ENCODE measurements around the gene H6PD. TPM values are rescaled to one million over a fixed set of nuclear protein-coding genes. Genes with fewer than 3 reads are reported as not detected.

Gene H6PD
- total and polyA plus RNA-seq, 9 of the 15 experiments (the other 6 are each of a cell fraction or from before 2014, with no cell fraction given): 0.04 to 2.5 (median 0.95) TPM

DNA sequence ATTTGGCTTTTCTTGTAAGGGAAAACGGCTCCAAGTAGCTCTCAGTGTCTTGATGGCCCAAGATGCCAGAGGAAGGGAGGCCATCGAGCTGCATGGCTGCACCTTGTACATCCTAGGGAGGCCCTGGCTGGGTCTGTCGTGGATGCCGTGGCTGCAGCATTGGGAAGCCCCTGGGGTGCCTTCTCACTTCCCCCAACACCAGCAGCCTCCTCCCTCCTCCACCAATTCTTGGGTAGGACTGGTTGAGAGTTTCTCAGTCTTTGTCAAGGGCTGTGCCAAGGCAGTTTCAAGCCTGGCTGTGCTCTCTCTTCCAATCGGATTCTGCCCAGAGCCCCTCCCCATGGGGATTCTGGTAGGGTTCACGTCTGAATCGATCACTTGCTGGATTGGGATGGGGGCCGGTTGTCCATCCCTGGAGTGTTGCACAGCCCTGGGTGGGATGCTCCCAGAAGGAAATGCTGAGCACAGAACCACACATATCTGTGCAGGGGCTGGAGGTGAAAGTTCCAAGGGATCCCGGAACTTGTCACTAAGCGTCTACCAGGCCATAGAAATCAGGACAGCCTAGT lies 44.1 kb downstream of the H6PD start (continued):
- no peak for TF ChIP-seq ZKSCAN8 (CRISPR knock-in tag; IDR thresholded peaks at IDR 0.05)

DNA sequence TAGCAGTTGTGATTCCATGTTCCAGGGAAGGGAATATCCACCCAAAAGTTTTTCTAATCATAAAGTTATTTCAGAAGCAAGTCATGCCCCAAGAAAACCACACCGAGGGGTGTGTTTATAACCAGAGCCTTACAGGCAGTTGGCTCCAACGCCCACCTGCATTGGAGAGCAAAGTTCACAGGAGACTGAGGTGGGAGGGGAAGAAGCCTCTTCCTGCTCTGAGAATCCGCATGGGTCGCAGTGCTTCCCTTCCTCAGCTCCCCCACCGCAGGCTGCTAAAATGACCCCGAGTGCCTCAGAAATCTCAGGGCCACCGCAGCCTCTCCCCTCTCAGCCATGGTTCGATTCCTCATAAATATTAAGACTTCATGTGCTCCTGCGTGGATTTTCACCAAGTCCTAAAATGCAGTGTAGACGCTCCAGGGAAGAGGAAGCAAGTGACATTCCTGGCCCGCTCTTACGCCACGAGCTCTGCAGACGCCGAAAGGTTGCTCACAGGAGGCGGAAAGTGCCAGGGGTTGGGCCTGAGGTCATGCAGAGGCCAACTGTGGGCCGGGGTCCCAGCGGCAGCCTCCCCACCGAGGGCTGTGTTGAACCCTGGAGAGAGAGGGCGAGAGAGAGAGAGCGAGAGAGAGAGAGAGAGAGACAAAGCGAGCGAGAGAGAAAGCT lies 44.7 kb downstream of the H6PD start:
- CTCF ChIA-PET (ENCODE audit: low intra/inter-chr PET ratio): no interaction called here
- Histone ChIP-seq H3K9me3 (replicated peaks; ENCODE audit: control insufficient read depth, insufficient read depth, low read depth, low read length) (no peaks in the 10 kb centered on the region), H3K4me1 (replicated peaks in 1 of 2; ENCODE audit: control insufficient read depth in 2 of 2, insufficient read depth in 2 of 2, low read length in 2 of 2) (peaks cover 4 to 19% of the 10 kb centered on the region in 2 experiments; a peak in 3 of 5 replicates), H4K20me1 (replicated peaks; ENCODE audit: control insufficient read depth, insufficient read depth, low read length) (peaks cover 12% of the 10 kb centered on the region; the same call in 1 of the 2 replicates), H3K9me1 (ENCODE audit: control insufficient read depth, insufficient read depth, low read length) (no peaks in the 10 kb centered on the region), H2AFZ (ENCODE audit: low read depth, low read length) (no peak overlapping the region), H3K4me2 (ENCODE audit: insufficient read depth, low read length) (no peak overlapping the region), H3K9ac (ENCODE audit: insufficient read depth in 1 of 2, low read depth in 2 of 2, low read length in 2 of 2) (no peak overlapping the region), H3K4me3 (no peak overlapping the region), H3K36me3 (ENCODE audit: control insufficient read depth, insufficient read depth, low read length) (no peaks in the 10 kb centered on the region), H3K27me3 (ENCODE audit: control insufficient read depth in 2 of 2, insufficient read depth in 2 of 2, low read length in 2 of 2) (peaks cover 19 to 61% of the 10 kb centered on the region in 2 experiments), H3K27ac (ENCODE audit: extremely low read depth, low read depth, low read length) (no peak overlapping the region), H3K79me2 (ENCODE audit: control insufficient read depth, insufficient read depth, low read length) (no peaks in the 10 kb centered on the region)
- POLR2A ChIA-PET: interaction anchor here (0.7 to 2.4 kb wide), 3 partner anchors 9 to 212 kb away, joined by 3 to 7 read pairs (median 3); no protein-coding TSS in a partner anchor
- DNase-seq (ENCODE audit: extremely low read depth in 1 of 4, low spot score in 3 of 4): no peak
- WGBS (ENCODE audit: insufficient coverage, low coverage, missing lambda C conversion rate): 24% methylated on average over 21 of the region's 23 CpGs
- peak; percentile 33; the same call in 1 of the 2 replicates for TF ChIP-seq EGR1 (conservative IDR thresholded peaks at IDR 0.05)
- no peak for TF ChIP-seq JUND (IDR thresholded peaks at IDR 0.05; ENCODE audit: borderline replicate concordance, low read depth, low read length)
- TF ChIP-seq JUND (tag; IDR thresholded peaks at IDR 0.05; ENCODE audit: borderline replicate concordance, low read depth, low read length): no peak
- no TSS peak for BruUV-seq (replicated peaks)
- in situ Hi-C loops (cut with MboI) (no loop called here), intact Hi-C loops (cut with micrococcal nuclease) (no loop called here)
- FAIRE-seq: no peak
- ATAC-seq: no peak
